K562 (cell line): ENCODE results near the gene SESN2. TPM values are rescaled to one million over a fixed set of nuclear protein-coding genes. Genes with fewer than 3 reads are reported as not detected.

Source experiments
- ATAC-seq: fragments of 200-7000 bp; cut with Tn5 transposase; 3 replicates; pipeline ENCODE4 v1.9.1; 2020; ENCODE audit warnings: moderate library complexity
- BruUV-seq: library from RNA; stranded (reverse); fragments of 400-500 nt; replicated peaks from 2 replicates; lab custom pipeline; 2021; lab: Mats Ljungman, UMichigan
- CTCF ChIA-PET: fragments of 300-600 bp; formaldehyde crosslinking; extraction: SDS; loops from one replicate; lab custom pipeline; 2021; ENCODE audit warnings: low intra/inter-chr PET ratio; lab: Yijun Ruan, JAX
- POLR2A ChIA-PET: fragments of 300-600, 350-650 bp; sonication (Branson Sonifier 250); formaldehyde crosslinking; extraction: SDS; loops from one replicate; lab custom pipeline; 2021; ENCODE audit warnings: antibody characterized with exemption, inconsistent platforms; lab: Yijun Ruan, JAX
- DNase-seq, 4 experiments: peaks; one replicate each; pipeline versions ENCODE4 v3.0.0 to v3.0.0-alpha.2; 2011 to 2018; ENCODE audit warnings: low spot score in 3 of 4, mixed read lengths in 3 of 4; ENCODE audit errors: extremely low read depth in 1 of 4
- FAIRE-seq: peaks from 2 replicates; lab custom pipeline; 2011; peaks lifted over from hg19 to GRCh38; lab: Jason Lieb, UNC
- H2AFZ ChIP-seq: 2 replicates; pipeline ENCODE4 v1.6.0; 2011; ENCODE audit warnings: low read depth, low read length, control low read depth, inconsistent platforms
- H3K27ac ChIP-seq: fragments of 200-600 bp; 3 replicates; pipeline ENCODE4 v1.8.0; 2011; ENCODE audit warnings: low read depth, mild to moderate bottlenecking, control low read depth, inconsistent platforms, low read length, moderate library complexity, mixed read lengths; ENCODE audit errors: extremely low read depth
- H3K27me3 ChIP-seq, 2 experiments: fragments of 300-600 bp in 1 of 2; 2 replicates in 1 of 2; 3 replicates in 1 of 2; pipeline versions ENCODE4 v1.6.0 to v1.8.0; 2011; ENCODE audit warnings: inconsistent platforms in 2 of 2, low read length in 2 of 2, mild to moderate bottlenecking in 1 of 2, mixed read lengths in 1 of 2, moderate library complexity in 1 of 2; ENCODE audit not compliant: control insufficient read depth in 2 of 2, insufficient read depth in 2 of 2
- H3K36me3 ChIP-seq: fragments of 300-600 bp; 3 replicates; pipeline ENCODE4 v1.8.0; 2011; ENCODE audit warnings: mild to moderate bottlenecking, low read length, inconsistent platforms; ENCODE audit not compliant: control insufficient read depth, insufficient read depth
- H3K4me1 ChIP-seq, 2 experiments: fragments of 200-600 bp in 1 of 2; replicated peaks in 1 of 2; 2 replicates in 1 of 2; 3 replicates in 1 of 2; pipeline versions ENCODE4 v1.5.1 to v1.8.0; 2011; ENCODE audit warnings: inconsistent platforms in 2 of 2, low read length in 2 of 2, mild to moderate bottlenecking in 1 of 2, mixed read lengths in 1 of 2, moderate library complexity in 1 of 2; ENCODE audit not compliant: control insufficient read depth in 2 of 2, insufficient read depth in 2 of 2
- H3K4me2 ChIP-seq: 2 replicates; pipeline ENCODE4 v1.6.1; 2011; ENCODE audit warnings: low read length, control low read depth, inconsistent platforms, mixed read lengths; ENCODE audit not compliant: insufficient read depth
- H3K4me3 ChIP-seq: fragments of 200-600 bp; sonication (generic), shearing (Covaris generic); 2 replicates; pipeline ENCODE4 v1.5.1; 2016; ENCODE audit warnings: control low read depth, inconsistent platforms
- H3K79me2 ChIP-seq: fragments of 200-600 bp; 3 replicates; pipeline ENCODE4 v1.8.0; 2011; ENCODE audit warnings: low read length, inconsistent platforms; ENCODE audit not compliant: control insufficient read depth, insufficient read depth
- H3K9ac ChIP-seq, 2 experiments: 2 replicates each; pipeline versions ENCODE4 v1.6.0 to v1.6.1; 2011; ENCODE audit warnings: low read depth in 2 of 2, low read length in 2 of 2, control low read depth in 1 of 2, inconsistent platforms in 1 of 2, mild to moderate bottlenecking in 1 of 2, mixed read lengths in 1 of 2; ENCODE audit not compliant: insufficient read depth in 1 of 2
- H3K9me1 ChIP-seq: one replicate; pipeline ENCODE4 v1.6.0; 2011; ENCODE audit warnings: inconsistent platforms, mild to moderate bottlenecking, low read length, moderate library complexity; ENCODE audit not compliant: control insufficient read depth, insufficient read depth
- H3K9me3 ChIP-seq: replicated peaks from 2 replicates; pipeline ENCODE4 v1.5.1; 2011; ENCODE audit warnings: low read depth, low read length, inconsistent platforms; ENCODE audit not compliant: control insufficient read depth, insufficient read depth
- H4K20me1 ChIP-seq: replicated peaks from 2 replicates; pipeline ENCODE4 v1.6.1; 2011; ENCODE audit warnings: low read length, inconsistent platforms, mixed read lengths; ENCODE audit not compliant: control insufficient read depth, insufficient read depth
- ATF7 ChIP-seq: fragments of 450-650 bp; IDR thresholded peaks from 2 replicates; pipeline ENCODE4 v1.7.1; 2014; ENCODE audit warnings: mild to moderate bottlenecking, moderate library complexity
- DPF2 ChIP-seq: fragments of 450-650 bp; IDR thresholded peaks from 2 replicates; pipeline ENCODE4 v1.6.1; 2016
- GATAD2A ChIP-seq: fragments of 450-650 bp; IDR thresholded peaks from 2 replicates; pipeline ENCODE4 v1.6.1; 2017
- HCFC1 ChIP-seq: IDR thresholded peaks from 2 replicates; pipeline ENCODE4 v1.6.1; 2012; ENCODE audit warnings: low read depth, low read length, improper control_type of control experiment
- IRF2 ChIP-seq: sonication (generic); formaldehyde crosslinking; IDR thresholded peaks from 2 replicates; pipeline ENCODE4 v1.8.1; 2022; ENCODE audit warnings: mild to moderate bottlenecking, missing genetic modification reagents
- NCOA4 ChIP-seq: fragments of 450-650 bp; IDR thresholded peaks from 2 replicates; pipeline ENCODE4 v1.6.1; 2018; ENCODE audit warnings: mild to moderate bottlenecking; ENCODE audit not compliant: partially characterized antibody
- NFE2 ChIP-seq: IDR thresholded peaks from 2 replicates; pipeline ENCODE4 v1.6.1; 2014; ENCODE audit warnings: antibody characterized with exemption, low read depth
- POLR2G ChIP-seq: fragments of 200-400 bp; formaldehyde crosslinking; IDR thresholded peaks from 2 replicates; pipeline ENCODE4 v1.6.1; 2017; ENCODE audit warnings: low read depth, mild to moderate bottlenecking, antibody characterized with exemption, low read length, moderate library complexity
- PPARD ChIP-seq: fragments of 250-450 bp; sonication (Bioruptor Pico); IDR thresholded peaks from 2 replicates; pipeline ENCODE4 v1.8.0; 2022; ENCODE audit warnings: inconsistent platforms, mild to moderate bottlenecking, moderate library complexity
- PTTG1 ChIP-seq: fragments of 450-650 bp; IDR thresholded peaks from 2 replicates; pipeline ENCODE4 v1.6.1; 2016; ENCODE audit warnings: low read depth, mild to moderate bottlenecking, missing genetic modification characterization, missing compliant biosample characterization
- RBFOX2 ChIP-seq: fragments of 200-400 bp; formaldehyde crosslinking; IDR thresholded peaks from 2 replicates; pipeline ENCODE4 v1.6.1; 2017; ENCODE audit warnings: low read depth, mild to moderate bottlenecking, low read length, moderate library complexity
- RBM17 ChIP-seq: fragments of 200-400 bp; formaldehyde crosslinking; IDR thresholded peaks from 2 replicates; pipeline ENCODE4 v1.6.1; 2017; ENCODE audit warnings: low read depth, mild to moderate bottlenecking, low read length, borderline replicate concordance
- RBM22 ChIP-seq: fragments of 200-400 bp; formaldehyde crosslinking; IDR thresholded peaks from 2 replicates; pipeline ENCODE4 v1.6.1; 2018; ENCODE audit warnings: low read length, low read depth; ENCODE audit not compliant: poor library complexity, severe bottlenecking
- RCOR1 ChIP-seq, 2 experiments: IDR thresholded peaks; 2 replicates each; pipeline ENCODE4 v1.6.1; 2012; ENCODE audit warnings: low read depth in 2 of 2, low read length in 2 of 2, borderline replicate concordance in 1 of 2, improper control_type of control experiment in 1 of 2
- RHOXF2B ChIP-seq: fragments of 250-450 bp; sonication (Bioruptor Pico); conservative IDR thresholded peaks from 2 replicates; pipeline ENCODE4 v1.5.1; 2021
- SMARCB1 ChIP-seq: IDR thresholded peaks from 2 replicates; pipeline ENCODE4 v1.6.1; 2011; ENCODE audit warnings: improper control_type of control experiment, low read depth; ENCODE audit not compliant: insufficient read length
- ZBTB26 ChIP-seq: fragments of 450-650 bp; formaldehyde crosslinking; IDR thresholded peaks from 2 replicates; pipeline ENCODE4 v1.4.0; 2022; ENCODE audit warnings: missing genetic modification characterization
- ZC3H11A ChIP-seq: IDR thresholded peaks from 2 replicates; pipeline ENCODE4 v1.6.1; 2012; ENCODE audit warnings: low read depth, low read length, improper control_type of control experiment
- ZNF184 ChIP-seq: sonication (generic); formaldehyde crosslinking; IDR thresholded peaks from 2 replicates; pipeline ENCODE4 v1.5.0; 2020; ENCODE audit warnings: missing genetic modification reagents
- ZNF197 ChIP-seq: fragments of 200-800 bp; sonication (Bioruptor generic); IDR thresholded peaks from 2 replicates; pipeline ENCODE4 v1.6.1; 2016; ENCODE audit warnings: low read depth, missing genetic modification characterization, missing compliant biosample characterization
- WGBS: fragments of 100-300 bp; shearing (Covaris generic); methylation state at CpG from one replicate; pipeline ENCODE4 v1.1.6; 2016; ENCODE audit warnings: low coverage, mixed read lengths; ENCODE audit not compliant: insufficient coverage; ENCODE audit errors: missing lambda C conversion rate; 5-methylcytosine and 5-hydroxymethylcytosine counted together
- in situ Hi-C: fragments of 300-500 bp; cut with MboI; formaldehyde crosslinking; loops from 4 replicates; pipeline ENCODE4 v1.15.0; 2018; ENCODE audit warnings: inconsistent platforms, mixed read lengths
- intact Hi-C: fragments of 100-400 bp; cut with micrococcal nuclease; formaldehyde crosslinking; loops from 2 replicates; pipeline ENCODE4 v1.14.2; 2022
- polyA plus RNA-seq, 8 experiments: library from polyadenylated mRNA; depleted of rRNA in 4 of 8; stranded (reverse) in 5 of 8; unstranded in 3 of 8; fragments of >200 nt; fragmentation: Nextera tagmentation in 2 of 8; fragmentation: Illumina TruSeq in 1 of 8; extraction: Ambion mirVana in 2 of 8; extraction: Trizol in 1 of 8; gene quantifications; 2 replicates each; pipeline versions ENCODE4 v1.2.1 to v1.2.3, GENCODE V29; 2011 to 2014; ENCODE audit warnings: inconsistent platforms in 1 of 8, missing spikeins in 1 of 8
- total RNA-seq, 7 experiments: library from RNA; depleted of rRNA in 6 of 7; stranded (reverse); fragments of >200 nt in 6 of 7; fragmentation: Illumina TruSeq in 2 of 7; extraction: Trizol in 2 of 7; gene quantifications; 2 replicates each; pipeline versions ENCODE4 v1.2.1 to v1.2.3, GENCODE V29; 2011 to 2021; ENCODE audit warnings: low replicate concordance in 1 of 7
- TF ChIP-seq, protein P1 (sequence below), 2 experiments: IDR thresholded peaks; 2 replicates each; pipeline ENCODE4 v1.6.1; 2012; ENCODE audit warnings: improper control_type of control experiment in 2 of 2, low read depth in 2 of 2, low read length in 2 of 2, borderline replicate concordance in 1 of 2

Gene SESN2
- total and polyA plus RNA-seq, 9 of the 15 experiments (the other 6 are each of a cell fraction or from before 2014, with no cell fraction given) = 3.7 to 71.3 (median 16.8) TPM

- 93% methylated on average over 20 of the region's 20 CpGs for WGBS
- no peak overlapping the region for H2AFZ ChIP-seq
- no TSS peak for BruUV-seq
- TF ChIP-seq NFE2 (no peak), ZC3H11A (no peak), GATAD2A (no peak), RHOXF2B (CRISPR knock-in tag) (no peak), IRF2 (CRISPR knock-in tag) (no peak), POLR2G (peak; percentile 65), RBFOX2 (peak; percentile 69), PTTG1 (tag) (no peak), DPF2 (no peak), SMARCB1 (no peak), ZBTB26 (no peak), RCOR1 (IDR thresholded peaks at IDR 0.05; ENCODE audit: borderline replicate concordance in 1 of 2, low read depth in 2 of 2, low read length in 2 of 2) (no peak), RBM22 (peak; percentile 93), HCFC1 (no peak), RBM17 (no peak), NCOA4 (no peak), ATF7 (no peak), ZNF197 (CRISPR knock-in tag) (no peak), ZNF184 (CRISPR knock-in tag) (no peak), PPARD (CRISPR knock-in tag) (no peak)
- TF ChIP-seq, protein P1, sequence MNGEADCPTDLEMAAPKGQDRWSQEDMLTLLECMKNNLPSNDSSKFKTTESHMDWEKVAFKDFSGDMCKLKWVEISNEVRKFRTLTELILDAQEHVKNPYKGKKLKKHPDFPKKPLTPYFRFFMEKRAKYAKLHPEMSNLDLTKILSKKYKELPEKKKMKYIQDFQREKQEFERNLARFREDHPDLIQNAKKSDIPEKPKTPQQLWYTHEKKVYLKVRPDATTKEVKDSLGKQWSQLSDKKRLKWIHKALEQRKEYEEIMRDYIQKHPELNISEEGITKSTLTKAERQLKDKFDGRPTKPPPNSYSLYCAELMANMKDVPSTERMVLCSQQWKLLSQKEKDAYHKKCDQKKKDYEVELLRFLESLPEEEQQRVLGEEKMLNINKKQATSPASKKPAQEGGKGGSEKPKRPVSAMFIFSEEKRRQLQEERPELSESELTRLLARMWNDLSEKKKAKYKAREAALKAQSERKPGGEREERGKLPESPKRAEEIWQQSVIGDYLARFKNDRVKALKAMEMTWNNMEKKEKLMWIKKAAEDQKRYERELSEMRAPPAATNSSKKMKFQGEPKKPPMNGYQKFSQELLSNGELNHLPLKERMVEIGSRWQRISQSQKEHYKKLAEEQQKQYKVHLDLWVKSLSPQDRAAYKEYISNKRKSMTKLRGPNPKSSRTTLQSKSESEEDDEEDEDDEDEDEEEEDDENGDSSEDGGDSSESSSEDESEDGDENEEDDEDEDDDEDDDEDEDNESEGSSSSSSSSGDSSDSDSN (IDR thresholded peaks at IDR 0.05; ENCODE audit: borderline replicate concordance in 1 of 2, low read depth in 2 of 2, low read length in 2 of 2) = no peak
Measured at GRCh38 chr1:28272215-28272852, 13.0 kb downstream of the SESN2 start.

More at GRCh38 chr1:28272215-28272852, 13.0 kb downstream of the SESN2 start:
- ATAC-seq = no peak
- Histone ChIP-seq H3K4me1 (peaks cover 8 to 16% of the 10 kb centered on the region in 2 experiments; a peak in 4 of 5 replicates), H3K9me3 (no peaks in the 10 kb centered on the region), H3K4me2 (no peak overlapping the region), H3K4me3 (no peak overlapping the region), H4K20me1 (peaks cover 11% of the 10 kb centered on the region), H3K36me3 (peaks cover 75% of the 10 kb centered on the region; the same call in 2 of the 3 replicates), H3K27ac (no peak overlapping the region), H3K27me3 (no peaks in the 10 kb centered on the region), H3K9me1 (no peaks in the 10 kb centered on the region), H3K9ac (peak overlapping the region in 1 of 2 experiments; percentile 73; a peak in 1 of 4 replicates), H3K79me2 (peaks cover 27% of the 10 kb centered on the region)
- intact Hi-C loops (no loop called here), in situ Hi-C loops (no loop called here)
- peak in 2 of 4 experiments; percentile 10 to 16 for DNase-seq
- FAIRE-seq = no peak
- POLR2A ChIA-PET = interaction anchor here (0.6 to 22.4 kb wide), 10 partner anchors 4 to 69 kb away, joined by 3 to 547 read pairs (median 4); partner anchors contain the start of genes ATP5IF1 and SESN2
- CTCF ChIA-PET = no interaction called here
